NCI-H1436 (cell line): ENCODE measurements around the gene PREX1.

Experiments used
- DNase-seq: peaks from one replicate; lab custom pipeline; 2025; lab: John Stamatoyannopoulos, UW

Gene PREX1

GRCh38 chr20:48620507-48621375 is 207.1 kb downstream of the PREX1 start:
- DNase-seq = peak; percentile 44

DNA sequence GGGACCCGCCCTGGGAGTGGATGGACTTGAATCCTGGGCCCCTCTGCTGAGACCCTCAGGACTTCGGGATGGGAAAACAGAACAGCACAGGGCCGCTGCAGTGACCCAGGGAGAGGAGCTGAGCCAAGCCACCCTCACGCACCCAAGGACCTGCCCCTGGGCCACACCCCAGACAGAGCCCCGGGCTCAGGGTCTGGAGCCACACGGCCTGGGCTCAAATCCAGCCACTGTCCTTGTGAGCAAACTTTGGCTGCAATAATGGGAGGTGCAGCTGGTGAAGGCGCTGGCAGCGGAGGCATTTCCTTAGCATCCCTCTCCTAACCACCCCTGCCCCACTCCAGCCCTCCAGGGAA is 207.7 kb downstream of the PREX1 start:
- no peak for DNase-seq

GRCh38 chr20:48619126-48620101 is 208.4 kb downstream of the PREX1 start:
- DNase-seq = no peak

GRCh38 chr20:48618631-48619030 is 209.2 kb downstream of the PREX1 start:
- DNase-seq = no peak

GRCh38 chr20:48618052-48618451 is 209.7 kb downstream of the PREX1 start:
- no peak for DNase-seq

GRCh38 chr20:48617481-48617880 is 210.3 kb downstream of the PREX1 start:
- no peak for DNase-seq

- DNase-seq = no peak
Measured at GRCh38 chr20:48616481-48616880, 211.3 kb downstream of the PREX1 start.

DNA sequence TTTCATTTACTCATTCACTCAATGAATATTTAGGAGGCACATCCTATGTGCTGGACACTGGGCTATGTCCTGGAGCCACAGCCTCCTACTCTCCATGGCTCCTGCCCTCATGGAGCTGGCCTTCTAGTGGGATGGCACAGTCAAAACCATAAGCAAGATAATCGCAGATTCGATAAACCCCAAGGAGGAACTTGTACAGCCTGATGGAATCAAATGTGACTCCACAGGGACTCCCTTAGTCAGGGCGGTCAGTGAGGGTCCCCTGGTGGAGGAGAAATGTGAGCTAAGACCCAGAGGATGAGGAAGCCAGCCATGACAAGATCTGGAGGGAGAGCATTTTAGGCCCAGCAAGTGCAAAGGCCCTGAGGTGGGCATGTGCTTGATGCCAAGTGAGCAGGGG is 211.9 kb downstream of the PREX1 start:
- no peak for DNase-seq

- DNase-seq = no peak
Measured at GRCh38 chr20:48614593-48615274, 213.1 kb downstream of the PREX1 start.

DNA sequence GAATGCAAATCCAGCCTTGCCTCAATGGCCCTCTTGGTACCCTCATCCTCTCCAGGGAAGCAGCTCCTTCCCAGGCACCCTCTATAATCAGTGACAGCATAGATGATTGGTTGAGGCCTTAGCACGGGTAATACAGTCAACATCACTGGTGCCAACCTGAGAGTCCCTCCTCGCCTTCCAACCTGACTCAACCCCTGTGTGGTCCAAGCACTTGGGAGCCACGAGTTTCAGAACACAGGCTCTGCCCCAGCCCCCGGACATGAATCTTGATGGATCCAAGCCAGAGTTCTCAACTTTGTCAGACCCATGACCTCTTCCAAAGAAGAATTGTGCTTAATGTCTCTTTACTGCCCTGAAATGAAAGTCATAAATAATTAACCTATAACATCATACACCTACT is 213.9 kb downstream of the PREX1 start:
- no peak for DNase-seq

DNA sequence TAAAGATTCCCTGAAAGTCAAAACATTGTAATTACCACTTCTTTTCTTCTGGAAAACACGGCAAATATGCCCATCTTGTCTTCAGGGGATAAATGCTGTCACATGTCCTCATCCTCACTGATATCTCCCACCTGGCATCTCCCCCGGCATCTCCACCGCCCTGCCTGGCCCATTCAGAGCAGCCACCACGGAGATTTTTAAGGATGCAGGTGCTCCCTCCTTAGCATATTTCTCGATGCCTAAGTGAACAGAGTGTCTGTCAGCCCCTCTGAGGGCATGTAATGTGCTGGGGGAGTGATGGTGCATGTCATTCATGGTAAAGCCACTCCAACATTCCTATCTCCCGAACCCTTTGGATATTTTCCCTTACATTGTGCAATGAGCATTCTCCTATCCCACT is 215.5 kb downstream of the PREX1 start:
- no peak for DNase-seq

DNA sequence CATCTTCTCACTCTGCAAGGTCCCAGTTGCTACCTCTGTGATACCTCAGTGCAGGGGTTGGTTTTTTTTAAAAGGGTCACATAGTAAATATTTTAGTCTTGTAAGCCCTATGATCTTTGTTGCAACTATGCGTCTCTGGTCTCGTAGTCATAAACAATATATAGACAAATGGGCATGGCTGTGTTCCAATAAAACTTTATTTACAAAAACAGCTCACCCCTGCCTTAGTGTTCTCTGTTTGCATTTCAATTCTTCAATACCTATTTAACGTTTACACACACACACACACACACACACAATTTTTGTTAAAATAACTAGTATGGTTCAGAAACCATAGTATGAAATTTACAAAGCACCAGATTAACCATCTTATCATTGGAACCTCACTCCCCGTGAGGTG is 216.8 kb downstream of the PREX1 start:
- DNase-seq = no peak

GRCh38 chr20:48609491-48609978 is 218.3 kb downstream of the PREX1 start:
- no peak for DNase-seq

DNA sequence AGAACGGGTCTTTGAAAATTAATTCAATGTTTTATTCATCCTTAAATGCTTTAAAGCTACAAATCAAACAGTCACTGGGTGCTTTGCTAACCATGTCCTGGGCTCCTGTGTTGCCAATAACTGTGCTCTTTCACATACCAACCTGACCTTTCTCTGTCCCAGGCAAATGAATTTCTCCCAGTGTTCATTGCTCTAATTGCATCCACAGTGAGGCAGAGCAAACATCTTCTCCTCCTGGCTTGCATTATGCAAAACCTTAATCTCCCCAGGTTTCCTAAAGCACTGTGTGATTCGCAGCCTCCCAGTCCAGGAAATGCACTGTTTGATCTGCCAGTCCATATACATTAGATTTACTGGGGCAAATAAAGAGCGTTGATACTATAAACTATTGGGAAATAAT is 219.0 kb downstream of the PREX1 start:
- DNase-seq = no peak

- DNase-seq = no peak
Measured at GRCh38 chr20:48607544-48607865, 220.3 kb downstream of the PREX1 start.

DNA sequence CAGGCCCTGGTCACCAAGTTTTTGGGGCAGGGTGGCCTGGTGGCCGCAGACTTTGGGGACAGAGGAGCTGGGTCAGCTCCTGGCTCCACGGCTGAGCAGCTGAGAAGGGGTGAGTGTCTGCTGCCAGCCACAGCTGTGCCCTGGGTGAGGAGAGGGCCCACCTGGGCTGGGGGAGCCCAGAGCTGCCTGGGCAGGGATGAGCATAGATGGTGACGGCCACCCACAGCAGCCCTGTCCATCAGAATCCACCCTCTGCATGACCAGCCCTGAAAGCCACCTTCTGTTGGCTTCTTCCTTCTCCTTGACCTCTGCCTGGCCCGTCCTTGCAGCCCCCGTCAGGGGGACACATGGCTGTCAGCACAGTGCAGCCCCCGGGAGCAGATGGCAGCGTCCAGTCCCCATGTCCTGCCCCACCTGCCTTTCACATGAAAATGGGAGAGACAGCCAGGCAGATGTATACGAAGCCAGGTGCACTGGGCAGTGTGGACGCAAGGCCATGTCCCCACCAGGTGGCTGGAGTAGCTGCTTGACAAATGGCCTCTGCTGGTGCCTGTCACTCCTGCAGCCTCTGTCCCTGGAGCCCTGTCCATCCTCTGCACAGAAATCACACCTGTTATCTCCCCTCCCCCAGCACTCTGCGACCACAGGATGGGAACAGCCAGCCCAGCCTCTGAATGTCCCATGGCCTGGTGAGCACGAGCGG is 220.8 kb downstream of the PREX1 start:
- DNase-seq = no peak

DNA sequence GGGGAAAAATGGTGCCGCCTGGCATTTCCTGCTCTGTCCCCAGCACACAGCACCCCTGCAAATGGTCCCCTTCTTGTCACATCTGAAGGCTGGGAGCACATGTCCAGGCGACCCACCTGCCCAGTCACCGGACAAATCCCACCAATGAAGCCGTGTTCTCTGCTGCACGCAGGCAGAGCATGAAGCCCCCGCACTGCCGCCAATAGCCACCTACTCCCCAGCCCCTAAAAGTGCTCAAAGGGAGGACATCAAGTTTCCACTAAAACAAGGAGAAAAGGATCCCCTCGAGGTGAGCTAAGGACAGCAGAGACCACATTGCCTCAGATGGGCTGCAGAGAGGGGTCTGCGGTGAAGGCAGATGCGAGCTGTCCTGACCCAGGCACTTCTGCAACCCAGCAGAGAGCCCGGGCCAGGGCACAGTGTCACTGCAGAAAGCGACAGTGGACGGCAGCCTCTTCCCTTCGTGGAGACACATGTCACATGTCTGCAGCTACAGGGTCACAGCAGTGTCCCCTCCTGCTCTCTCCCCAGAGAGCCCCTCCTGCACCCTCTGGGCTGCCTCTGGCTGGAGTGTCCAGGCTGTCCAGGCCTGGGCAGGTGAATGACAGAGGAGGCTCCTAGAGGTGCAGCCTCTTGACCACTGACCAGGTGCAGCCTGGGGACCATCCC is 221.5 kb downstream of the PREX1 start:
- no peak for DNase-seq

DNA sequence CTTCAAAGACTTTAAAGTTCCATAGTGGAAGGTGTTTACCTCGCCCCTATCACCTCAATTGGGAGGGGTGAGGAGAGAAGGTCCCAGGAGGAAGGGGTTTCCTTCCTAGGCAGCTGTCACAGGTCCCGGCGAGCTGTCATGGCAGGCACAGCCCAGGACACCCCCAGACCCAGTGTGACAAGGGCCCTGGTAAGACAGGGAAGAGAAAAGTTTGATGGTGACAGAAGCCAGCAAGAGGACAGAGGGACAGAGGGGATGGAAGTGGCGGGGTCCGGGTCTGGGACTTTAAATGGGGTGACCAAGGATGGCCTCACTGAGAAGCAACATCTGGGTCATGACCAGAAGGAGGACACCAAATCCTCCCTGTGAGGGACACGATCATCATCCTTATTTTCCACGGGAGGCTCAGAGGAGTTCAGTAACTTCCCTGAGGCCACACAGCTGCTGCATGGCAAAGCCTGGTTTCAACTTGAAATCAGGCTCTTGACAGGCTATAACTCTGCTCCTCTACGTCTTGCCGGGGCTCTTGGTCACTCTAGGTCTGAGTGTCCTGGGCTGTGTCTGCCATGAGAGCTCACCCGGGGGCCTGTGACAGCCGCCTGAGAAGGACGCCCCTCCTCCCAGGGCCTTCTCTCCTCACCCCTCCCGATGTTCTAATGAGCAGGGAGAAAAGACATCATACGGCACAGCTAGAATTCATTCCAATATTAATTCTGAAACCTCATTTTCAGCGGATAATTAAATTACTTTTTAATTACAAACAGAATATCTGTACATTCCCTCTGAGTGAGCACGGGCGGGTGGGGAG is 222.2 kb downstream of the PREX1 start:
- DNase-seq = no peak

- DNase-seq = no peak
Measured at GRCh38 chr20:48604936-48605335, 222.9 kb downstream of the PREX1 start.

- no peak for DNase-seq
Measured at GRCh38 chr20:48604426-48604825, 223.4 kb downstream of the PREX1 start.
